ENCODE measurements around the gene BPTF. TPM values are rescaled to one million over a fixed set of nuclear protein-coding genes. Genes with fewer than 3 reads are reported as not detected.

BPTF gene
- total RNA-seq, 1 donor from 2014 or later: 129 TPM

DNA sequence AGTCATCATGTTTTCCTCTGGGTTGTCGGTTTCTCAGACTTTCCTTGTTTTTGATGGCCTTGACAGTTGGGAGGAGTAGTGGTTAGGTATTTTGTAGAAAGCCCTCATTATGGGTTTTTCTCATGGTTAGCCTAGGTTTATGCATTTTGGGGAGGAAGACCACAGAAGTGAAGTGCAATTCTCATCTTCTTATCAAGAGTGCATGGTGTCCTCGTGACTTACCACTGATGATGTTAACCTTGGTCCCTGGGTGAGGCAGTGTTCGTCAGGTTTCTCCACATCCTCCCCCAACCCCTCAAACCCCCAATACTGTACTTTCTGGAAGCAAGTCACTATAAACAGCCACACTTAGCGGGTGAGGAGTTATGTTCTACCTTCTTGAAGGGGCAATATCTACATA, 42.3 kb downstream of the BPTF start:
- no peak overlapping the region for H3K27ac Mint-ChIP-seq
- TF ChIP-seq EZH2 (IDR thresholded peaks at IDR 0.05): no peak
- TF ChIP-seq EZH2phosphoT487 (IDR thresholded peaks at IDR 0.05): no peak
- TF ChIP-seq, protein P1, sequence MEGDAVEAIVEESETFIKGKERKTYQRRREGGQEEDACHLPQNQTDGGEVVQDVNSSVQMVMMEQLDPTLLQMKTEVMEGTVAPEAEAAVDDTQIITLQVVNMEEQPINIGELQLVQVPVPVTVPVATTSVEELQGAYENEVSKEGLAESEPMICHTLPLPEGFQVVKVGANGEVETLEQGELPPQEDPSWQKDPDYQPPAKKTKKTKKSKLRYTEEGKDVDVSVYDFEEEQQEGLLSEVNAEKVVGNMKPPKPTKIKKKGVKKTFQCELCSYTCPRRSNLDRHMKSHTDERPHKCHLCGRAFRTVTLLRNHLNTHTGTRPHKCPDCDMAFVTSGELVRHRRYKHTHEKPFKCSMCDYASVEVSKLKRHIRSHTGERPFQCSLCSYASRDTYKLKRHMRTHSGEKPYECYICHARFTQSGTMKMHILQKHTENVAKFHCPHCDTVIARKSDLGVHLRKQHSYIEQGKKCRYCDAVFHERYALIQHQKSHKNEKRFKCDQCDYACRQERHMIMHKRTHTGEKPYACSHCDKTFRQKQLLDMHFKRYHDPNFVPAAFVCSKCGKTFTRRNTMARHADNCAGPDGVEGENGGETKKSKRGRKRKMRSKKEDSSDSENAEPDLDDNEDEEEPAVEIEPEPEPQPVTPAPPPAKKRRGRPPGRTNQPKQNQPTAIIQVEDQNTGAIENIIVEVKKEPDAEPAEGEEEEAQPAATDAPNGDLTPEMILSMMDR (IDR thresholded peaks at IDR 0.05): no peak
- H3K9me3 Mint-ChIP-seq: no peaks in the 10 kb centered on the region
- Histone ChIP-seq H3F3A (ENCODE audit: low read depth) (peaks cover 5% of the 10 kb centered on the region), H3K27ac (no peak overlapping the region), H3K9me3 (ENCODE audit: low read depth) (no peaks in the 10 kb centered on the region), H3K79me2 (ENCODE audit: low read depth) (peaks cover 97% of the 10 kb centered on the region), H3K4me2 (no peak overlapping the region), H3K9ac (no peak overlapping the region), H3K4me1 (no peaks in the 10 kb centered on the region), H3K27me3 (no peaks in the 10 kb centered on the region), H3K4me3 (no peak overlapping the region), H4K20me1 (ENCODE audit: low read depth) (peaks cover 68% of the 10 kb centered on the region), H2AFZ (replicated peaks) (no peak overlapping the region), H3K36me3 (peaks cover 7% of the 10 kb centered on the region)
- no peaks in the 10 kb centered on the region for H3K4me1 Mint-ChIP-seq
- no peaks in the 10 kb centered on the region for H3K27me3 Mint-ChIP-seq (ENCODE audit: insufficient read depth, low read depth)
- H3K36me3 Mint-ChIP-seq: peaks cover 31% of the 10 kb centered on the region
- no peak for DNase-seq (ENCODE audit: low spot score)
- H3K4me3 Mint-ChIP-seq: no peak overlapping the region

DNA sequence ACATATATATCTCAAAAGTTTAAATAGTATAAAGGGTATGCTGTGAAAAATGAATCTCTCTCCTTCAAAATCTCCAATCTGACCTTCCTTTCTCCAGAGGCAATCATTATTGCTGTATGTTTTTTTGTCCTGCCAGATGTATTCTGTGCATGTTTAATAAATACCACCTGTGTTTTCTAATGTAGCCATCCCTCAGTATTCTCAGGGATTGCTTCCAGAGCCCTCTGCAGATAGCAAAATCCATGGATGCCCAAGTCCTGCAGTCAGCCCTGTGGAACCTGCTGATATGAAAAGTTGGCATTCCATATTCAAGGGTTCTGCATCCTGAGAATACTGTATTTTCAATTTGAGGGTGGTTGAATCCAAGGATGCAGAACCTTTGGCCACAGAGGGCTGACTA, 42.9 kb downstream of the BPTF start:
- Histone ChIP-seq H2AFZ (replicated peaks) (no peak overlapping the region), H3K4me3 (no peak overlapping the region), H3K4me2 (no peak overlapping the region), H4K20me1 (ENCODE audit: low read depth) (peaks cover 66% of the 10 kb centered on the region), H3K79me2 (ENCODE audit: low read depth) (peaks cover 96% of the 10 kb centered on the region), H3K4me1 (no peaks in the 10 kb centered on the region), H3K9me3 (ENCODE audit: low read depth) (no peaks in the 10 kb centered on the region), H3K9ac (no peak overlapping the region), H3F3A (ENCODE audit: low read depth) (peaks cover 5% of the 10 kb centered on the region), H3K27ac (no peak overlapping the region), H3K27me3 (no peaks in the 10 kb centered on the region), H3K36me3 (peaks cover 7% of the 10 kb centered on the region)
- Mint-ChIP-seq H3K9me3 (no peaks in the 10 kb centered on the region), H3K4me1 (no peaks in the 10 kb centered on the region), H3K36me3 (peaks cover 29% of the 10 kb centered on the region), H3K27me3 (ENCODE audit: insufficient read depth, low read depth) (no peaks in the 10 kb centered on the region), H3K27ac (no peak overlapping the region), H3K4me3 (no peak overlapping the region)
- TF ChIP-seq EZH2 (IDR thresholded peaks at IDR 0.05): no peak
- TF ChIP-seq EZH2phosphoT487 (IDR thresholded peaks at IDR 0.05): no peak
- TF ChIP-seq, protein P1 (IDR thresholded peaks at IDR 0.05): no peak
- DNase-seq (ENCODE audit: low spot score): no peak

DNA sequence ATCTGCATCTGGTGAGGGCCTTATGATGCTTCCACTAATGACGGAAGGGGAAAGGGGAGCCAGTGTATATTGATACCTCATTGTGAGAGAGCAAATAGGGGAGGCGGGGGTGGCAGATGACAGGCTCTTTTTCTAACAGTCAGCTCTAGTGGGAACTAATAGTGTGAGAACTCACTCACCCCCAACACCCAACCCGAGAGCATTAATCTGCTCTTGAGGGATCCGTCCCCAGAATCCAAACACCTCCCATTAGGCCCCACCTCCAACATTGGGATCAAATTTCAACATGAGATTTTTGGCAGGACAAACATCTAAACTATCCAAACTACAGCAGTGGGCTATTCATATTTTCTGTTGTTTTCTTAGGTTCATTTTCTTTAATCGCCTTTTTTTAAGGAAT, 54.4 kb downstream of the BPTF start:
- Histone ChIP-seq H3K4me2 (no peak overlapping the region), H4K20me1 (ENCODE audit: low read depth) (peaks cover 22% of the 10 kb centered on the region), H3K27ac (no peak overlapping the region), H3F3A (ENCODE audit: low read depth) (no peaks in the 10 kb centered on the region), H3K4me3 (no peak overlapping the region), H3K9me3 (ENCODE audit: low read depth) (no peaks in the 10 kb centered on the region), H3K36me3 (peaks cover 23% of the 10 kb centered on the region), H2AFZ (replicated peaks) (no peak overlapping the region), H3K79me2 (ENCODE audit: low read depth) (peaks cover 90% of the 10 kb centered on the region), H3K27me3 (no peaks in the 10 kb centered on the region), H3K4me1 (no peaks in the 10 kb centered on the region), H3K9ac (no peak overlapping the region)
- Mint-ChIP-seq H3K27me3 (ENCODE audit: insufficient read depth, low read depth) (no peaks in the 10 kb centered on the region), H3K27ac (no peak overlapping the region), H3K4me3 (no peak overlapping the region), H3K9me3 (no peaks in the 10 kb centered on the region), H3K36me3 (peaks cover 37% of the 10 kb centered on the region), H3K4me1 (no peaks in the 10 kb centered on the region)
- DNase-seq (ENCODE audit: low spot score): no peak
- TF ChIP-seq EZH2phosphoT487 (IDR thresholded peaks at IDR 0.05) (no peak), EZH2 (IDR thresholded peaks at IDR 0.05) (no peak)
- TF ChIP-seq, protein P1 (IDR thresholded peaks at IDR 0.05): no peak
